Activated CD4-positive, CD25-positive, alpha-beta regulatory T cell treated with anti-CD3 and anti-CD28 coated beads, Interleukin-2, amount 50 U/mL, for 24 hours (primary cell): ENCODE results near the gene BUB1B.

ENCODE experiments used
- ATAC-seq, 2 donors: fragments of 150-1000 bp; cut with Tn5 transposase; one replicate each; pipeline ENCODE4 v1.10.0; 2021; ENCODE audit warnings: mild to moderate bottlenecking in 1 of 2, moderate library complexity in 1 of 2

Gene BUB1B

DNA sequence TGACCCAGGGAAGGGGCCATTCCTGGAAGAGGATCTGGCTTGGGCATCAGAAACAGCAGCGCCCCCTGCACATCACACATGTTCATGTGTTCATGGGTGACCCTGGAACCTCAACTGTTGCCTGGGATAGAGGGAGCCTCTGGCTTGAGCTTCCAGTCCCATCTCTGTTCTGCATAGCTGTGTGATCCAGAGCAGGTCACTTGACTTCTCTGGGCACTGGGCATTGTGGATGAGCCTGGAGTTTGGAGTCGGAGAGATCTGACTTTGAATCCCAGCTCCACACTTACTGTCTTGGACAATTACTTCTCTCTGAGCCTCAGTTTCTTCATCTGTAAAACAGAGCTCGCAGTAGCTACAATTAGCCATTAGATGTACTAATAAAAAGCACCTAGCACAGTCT lies 93.6 kb downstream of the BUB1B start:
- ATAC-seq = no peak

DNA sequence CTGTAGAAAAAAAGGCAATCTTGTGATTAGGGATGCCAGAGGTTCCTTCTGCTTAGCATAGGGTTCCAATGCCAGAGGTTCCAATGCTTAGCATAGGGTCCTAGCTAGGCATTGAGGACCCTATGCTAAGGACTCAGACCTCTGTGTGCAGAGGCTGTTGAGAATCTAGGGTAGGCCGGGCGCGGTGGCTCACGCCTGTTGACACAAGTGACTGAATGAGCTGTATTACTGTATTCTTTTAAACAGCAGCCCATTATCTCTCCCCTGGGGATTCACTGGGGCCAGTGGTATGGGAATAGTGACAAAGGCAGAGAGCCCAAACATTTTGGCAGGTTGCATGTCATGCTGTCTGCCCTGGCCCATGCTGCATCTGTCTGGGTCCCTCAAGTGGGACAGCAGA lies 94.2 kb downstream of the BUB1B start:
- no peak for ATAC-seq

GRCh38 chr15:40256638-40257235 lies 95.9 kb downstream of the BUB1B start:
- ATAC-seq = no peak

DNA sequence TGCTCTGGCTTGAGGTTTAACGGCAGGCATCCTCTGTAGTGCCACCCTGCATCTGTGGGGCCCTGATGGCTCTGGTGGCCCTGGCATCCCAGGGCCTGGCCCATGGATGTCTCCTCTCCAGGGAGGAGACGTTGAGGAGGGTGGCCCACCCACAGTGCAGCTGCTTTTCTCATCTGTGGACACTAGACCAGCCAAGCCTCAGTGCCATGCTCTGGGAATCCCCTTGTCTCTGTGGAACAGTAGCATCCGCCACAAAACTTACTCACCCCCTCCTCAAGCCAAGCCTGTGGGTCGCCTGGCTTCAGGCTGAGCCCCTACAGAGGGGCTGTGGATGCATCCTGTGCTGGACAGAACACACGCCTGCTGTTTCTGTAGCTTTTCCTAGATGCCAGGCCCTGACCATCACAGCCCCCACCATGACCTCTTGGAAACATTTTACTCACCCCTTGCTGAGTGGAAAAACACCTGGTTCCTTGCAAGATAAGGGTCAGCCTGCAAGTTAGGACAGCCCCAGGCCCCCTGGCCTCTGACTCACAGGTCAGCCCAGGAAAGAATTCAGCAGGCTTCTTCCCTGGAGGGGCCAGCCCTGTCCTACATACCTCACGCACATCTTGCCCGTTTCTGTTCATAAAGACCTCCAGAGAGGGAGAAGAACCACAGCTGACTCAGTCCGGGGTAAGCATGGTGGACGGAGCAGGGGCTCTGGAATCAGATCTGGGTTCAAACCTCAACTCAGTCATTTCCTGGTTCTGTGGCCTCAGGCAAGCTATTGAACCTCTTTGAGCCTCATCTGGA lies 97.0 kb downstream of the BUB1B start:
- no peak for ATAC-seq

GRCh38 chr15:40258544-40258943 lies 97.7 kb downstream of the BUB1B start:
- no peak for ATAC-seq

- no peak for ATAC-seq
Observed at GRCh38 chr15:40259021-40259420, 98.2 kb downstream of the BUB1B start.

- ATAC-seq = peak in 1 of 2 donors; percentile 21
Observed at GRCh38 chr15:40263024-40263754, 102.3 kb downstream of the BUB1B start.

- no peak for ATAC-seq
Observed at GRCh38 chr15:40264321-40265153, 103.7 kb downstream of the BUB1B start.

DNA sequence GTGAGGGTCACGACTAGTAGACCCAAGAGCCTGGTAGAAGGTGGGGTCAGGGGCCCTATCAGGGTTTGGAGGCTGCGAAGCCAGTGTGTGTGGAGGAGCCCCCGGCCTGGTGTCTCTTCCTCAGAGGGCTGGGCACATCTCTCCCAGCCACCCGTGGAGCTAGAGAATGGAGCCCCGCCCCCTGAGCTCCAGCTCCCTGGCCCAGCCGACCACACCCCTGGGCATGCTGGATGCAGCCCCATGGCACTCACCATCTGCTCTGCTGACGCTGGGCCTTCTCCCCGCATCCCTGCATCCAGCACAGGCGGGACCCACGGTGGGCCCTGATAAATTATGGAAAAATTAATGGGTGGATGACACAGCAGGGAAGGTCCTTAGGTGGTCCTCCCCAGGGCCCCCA lies 104.5 kb downstream of the BUB1B start:
- ATAC-seq = no peak

DNA sequence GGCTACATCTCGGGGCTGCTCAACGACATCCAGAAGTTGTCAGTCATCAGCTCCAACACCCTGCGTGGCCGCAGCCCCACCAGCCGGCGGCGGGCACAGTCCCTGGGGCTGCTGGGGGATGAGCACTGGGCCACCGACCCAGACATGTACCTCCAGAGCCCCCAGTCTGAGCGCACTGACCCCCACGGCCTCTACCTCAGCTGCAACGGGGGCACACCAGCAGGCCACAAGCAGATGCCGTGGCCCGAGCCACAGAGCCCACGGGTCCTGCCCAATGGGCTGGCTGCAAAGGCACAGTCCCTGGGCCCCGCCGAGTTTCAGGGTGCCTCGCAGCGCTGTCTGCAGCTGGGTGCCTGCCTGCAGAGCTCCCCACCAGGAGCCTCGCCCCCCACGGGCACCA lies 105.0 kb downstream of the BUB1B start:
- no peak for ATAC-seq

GRCh38 chr15:40266828-40267304 lies 106.0 kb downstream of the BUB1B start:
- peak in 1 of 2 donors; percentile 52 for ATAC-seq

DNA sequence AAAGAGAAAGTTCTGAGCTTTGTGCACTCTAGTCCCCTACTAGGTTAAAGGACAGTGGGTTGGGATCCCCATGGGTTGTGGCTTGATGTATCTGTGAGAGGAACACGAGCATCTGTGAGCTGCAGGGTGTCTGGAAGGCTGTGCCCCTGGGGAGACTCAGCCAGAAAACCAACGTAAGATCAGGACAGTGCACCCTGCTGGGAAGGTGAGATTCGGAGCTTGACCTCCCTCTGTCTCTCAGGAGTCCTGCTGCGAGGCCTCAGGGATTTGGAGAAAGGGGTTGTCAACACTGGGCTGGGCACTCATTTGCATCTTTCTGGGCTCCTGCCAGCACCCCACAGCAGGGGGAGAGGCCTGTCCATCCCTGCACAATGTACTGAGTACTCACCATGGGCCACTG lies 106.8 kb downstream of the BUB1B start:
- no peak for ATAC-seq

DNA sequence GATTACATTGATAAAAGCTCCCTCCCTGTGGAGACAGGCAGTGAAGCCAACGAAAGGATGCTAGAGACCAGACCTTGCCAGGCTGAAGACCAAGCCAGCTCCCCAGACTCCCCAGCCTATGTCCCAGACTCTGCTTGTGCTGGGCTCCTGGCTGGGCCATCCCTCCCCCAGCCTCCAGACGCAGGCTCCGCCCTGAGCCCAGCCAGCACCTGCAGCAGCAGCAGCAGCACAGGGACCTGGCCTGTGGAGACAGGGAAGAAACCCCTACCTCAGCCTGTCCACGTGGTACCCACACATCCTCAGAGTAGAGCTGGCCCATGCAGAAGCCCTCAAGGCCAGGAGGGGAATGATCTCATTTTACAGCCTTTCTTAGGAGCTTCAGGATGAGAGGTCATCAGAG lies 108.7 kb downstream of the BUB1B start:
- ATAC-seq = no peak

GRCh38 chr15:40270246-40270995 lies 109.6 kb downstream of the BUB1B start:
- no peak for ATAC-seq
